AG08396 (cell line): ENCODE results near the gene PCDHGB5.
"Not testable (repeated sequence)": the region's sequence is repeated elsewhere in the genome, so short reads cannot be mapped to it uniquely, and the experiment has no call there.

Source experiments
- DNase-seq: peaks from one replicate; pipeline ENCODE4 v3.0.0; 2012; ENCODE audit warnings: low spot score, mixed read lengths

PCDHGB5 gene

GRCh38 chr5:141382469-141383294 is 15.1 kb upstream of the PCDHGB5 start, which contains the start of gene PCDHGA7:
PCDHGA7 (plus strand) TSS chr5:141382742; CDS start chr5:141382900, 158 bp downstream.
- peak; percentile 55 for DNase-seq

DNA sequence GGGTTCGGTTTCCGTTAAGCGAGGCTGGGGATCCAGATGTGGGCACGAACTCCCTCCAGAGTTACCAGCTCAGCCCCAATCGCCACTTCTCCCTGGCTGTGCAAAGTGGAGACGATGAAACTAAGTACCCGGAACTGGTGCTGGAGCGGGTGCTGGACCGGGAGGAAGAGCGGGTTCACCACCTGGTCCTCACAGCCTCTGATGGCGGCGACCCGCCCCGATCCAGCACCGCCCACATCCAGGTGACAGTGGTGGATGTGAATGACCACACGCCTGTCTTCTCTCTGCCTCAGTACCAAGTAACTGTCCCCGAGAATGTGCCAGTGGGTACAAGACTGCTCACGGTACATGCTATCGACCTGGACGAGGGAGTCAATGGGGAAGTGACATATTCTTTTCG is 14.4 kb upstream of the PCDHGB5 start:
- no peak for DNase-seq

DNA sequence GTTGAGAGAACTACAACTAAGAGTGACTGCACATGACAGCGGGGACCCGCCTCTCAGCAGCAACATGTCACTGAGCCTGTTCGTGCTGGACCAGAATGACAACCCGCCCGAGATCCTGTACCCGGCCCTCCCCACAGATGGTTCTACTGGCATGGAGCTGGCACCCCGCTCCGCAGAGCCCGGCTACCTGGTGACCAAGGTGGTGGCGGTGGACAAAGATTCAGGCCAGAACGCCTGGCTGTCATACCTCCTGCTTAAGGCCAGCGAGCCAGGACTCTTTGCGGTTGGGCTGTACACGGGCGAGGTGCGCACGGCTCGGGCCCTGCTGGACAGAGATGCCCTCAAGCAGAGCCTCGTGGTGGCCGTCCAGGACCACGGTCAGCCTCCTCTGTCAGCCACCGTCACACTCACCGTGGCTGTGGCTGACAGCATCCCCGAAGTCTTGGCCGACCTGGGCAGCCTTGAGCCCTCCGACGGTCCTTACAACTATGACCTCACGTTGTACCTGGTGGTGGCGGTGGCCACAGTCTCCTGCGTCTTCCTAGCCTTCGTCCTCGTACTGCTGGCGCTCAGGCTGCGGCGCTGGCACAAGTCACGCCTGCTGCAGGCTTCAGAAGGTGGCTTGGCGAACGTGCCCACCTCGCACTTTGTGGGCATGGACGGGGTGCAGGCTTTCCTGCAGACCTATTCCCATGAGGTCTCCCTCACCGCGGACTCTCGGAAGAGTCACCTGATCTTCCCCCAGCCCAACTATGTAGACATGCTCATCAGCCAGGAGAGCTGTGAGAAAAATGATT is 13.1 kb upstream of the PCDHGB5 start:
- DNase-seq: no peak

DNA sequence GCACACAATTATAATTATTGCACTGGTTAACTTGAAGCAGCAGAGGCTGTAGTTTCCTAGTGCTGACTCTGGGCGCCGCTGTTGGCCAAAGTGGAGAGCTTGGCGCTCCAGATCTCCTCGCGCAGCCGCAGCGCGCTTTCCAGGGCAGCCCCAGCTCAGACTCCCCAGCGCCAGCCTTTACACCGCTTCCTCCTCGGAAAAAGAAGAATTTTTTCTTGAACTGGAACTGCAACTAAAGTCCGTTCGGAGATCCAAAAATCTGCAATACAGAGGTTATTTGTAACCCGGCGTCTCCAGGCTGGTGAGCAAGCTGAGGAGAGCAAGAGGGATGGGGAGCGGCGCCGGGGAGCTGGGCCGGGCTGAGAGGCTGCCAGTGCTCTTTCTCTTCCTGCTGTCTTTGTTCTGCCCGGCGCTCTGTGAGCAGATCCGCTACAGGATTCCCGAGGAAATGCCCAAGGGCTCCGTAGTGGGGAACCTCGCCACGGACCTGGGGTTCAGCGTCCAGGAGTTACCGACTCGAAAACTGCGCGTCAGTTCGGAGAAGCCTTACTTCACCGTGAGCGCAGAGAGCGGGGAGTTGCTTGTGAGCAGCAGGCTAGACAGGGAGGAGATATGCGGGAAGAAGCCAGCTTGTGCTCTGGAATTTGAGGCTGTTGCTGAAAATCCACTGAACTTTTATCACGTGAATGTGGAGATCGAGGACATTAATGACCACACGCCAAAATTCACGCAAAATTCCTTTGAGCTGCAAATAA is 10.0 kb upstream of the PCDHGB5 start, which contains the start of gene PCDHGB4:
Gene PCDHGB4 (plus strand): TSS at position 142 of the 755 bp plus-strand sequence. CDS start 187 bp downstream, at position 329.
- peak; percentile 31 for DNase-seq

GRCh38 chr5:141388661-141389060 is 9.1 kb upstream of the PCDHGB5 start:
- no peak for DNase-seq

- no peak for DNase-seq
Measured at GRCh38 chr5:141389153-141390042, 8.3 kb upstream of the PCDHGB5 start.

DNA sequence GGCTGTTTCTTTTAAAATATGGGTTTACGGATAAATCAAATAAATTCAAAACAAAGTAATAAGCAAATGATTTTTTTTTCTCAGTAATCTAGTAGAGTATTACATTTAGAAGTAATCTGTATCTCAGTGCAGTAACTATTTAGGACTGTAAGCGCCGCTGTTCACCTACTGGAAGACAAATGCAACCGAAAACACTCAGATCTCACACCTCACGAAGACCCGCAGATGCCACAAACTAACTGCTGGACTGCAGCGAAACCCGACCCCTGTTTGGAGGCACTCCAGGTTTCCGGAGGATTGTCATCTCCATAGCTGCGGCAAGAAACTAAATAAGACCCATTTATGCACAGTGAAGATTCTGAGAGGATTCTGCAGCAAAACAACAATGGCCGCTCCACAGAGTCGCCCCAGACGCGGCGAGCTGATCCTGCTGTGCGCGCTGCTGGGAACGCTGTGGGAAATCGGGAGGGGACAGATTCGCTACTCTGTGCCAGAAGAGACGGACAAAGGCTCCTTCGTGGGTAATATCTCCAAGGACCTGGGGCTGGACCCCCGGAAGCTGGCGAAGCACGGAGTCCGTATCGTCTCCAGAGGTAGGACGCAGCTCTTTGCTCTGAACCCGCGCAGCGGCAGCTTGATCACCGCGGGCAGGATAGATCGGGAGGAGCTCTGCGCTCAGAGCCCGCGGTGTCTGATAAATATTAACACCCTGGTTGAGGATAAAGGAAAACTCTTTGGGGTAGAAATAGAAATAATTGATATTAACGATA is 5.1 kb upstream of the PCDHGB5 start, which contains the start of gene PCDHGA8:
Gene PCDHGA8 (plus strand): TSS at position 205 of the 770 bp plus-strand sequence. CDS start 181 bp downstream, at position 386.
- DNase-seq: no peak

DNA sequence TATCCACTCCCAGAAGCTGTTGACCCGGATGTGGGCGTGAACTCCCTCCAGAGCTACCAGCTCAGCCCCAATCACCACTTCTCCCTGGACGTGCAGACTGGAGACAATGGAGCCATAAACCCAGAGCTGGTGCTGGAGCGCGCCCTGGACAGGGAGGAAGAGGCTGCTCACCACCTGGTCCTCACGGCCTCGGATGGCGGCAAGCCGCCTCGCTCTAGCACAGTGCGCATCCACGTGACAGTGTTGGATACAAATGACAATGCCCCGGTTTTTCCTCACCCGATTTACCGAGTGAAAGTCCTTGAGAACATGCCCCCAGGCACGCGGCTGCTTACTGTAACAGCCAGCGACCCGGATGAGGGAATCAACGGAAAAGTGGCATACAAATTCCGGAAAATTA is 4.5 kb upstream of the PCDHGB5 start:
- no peak for DNase-seq

- not testable (repeated sequence) for DNase-seq
Measured at GRCh38 chr5:141394401-141395187, 3.2 kb upstream of the PCDHGB5 start.

DNA sequence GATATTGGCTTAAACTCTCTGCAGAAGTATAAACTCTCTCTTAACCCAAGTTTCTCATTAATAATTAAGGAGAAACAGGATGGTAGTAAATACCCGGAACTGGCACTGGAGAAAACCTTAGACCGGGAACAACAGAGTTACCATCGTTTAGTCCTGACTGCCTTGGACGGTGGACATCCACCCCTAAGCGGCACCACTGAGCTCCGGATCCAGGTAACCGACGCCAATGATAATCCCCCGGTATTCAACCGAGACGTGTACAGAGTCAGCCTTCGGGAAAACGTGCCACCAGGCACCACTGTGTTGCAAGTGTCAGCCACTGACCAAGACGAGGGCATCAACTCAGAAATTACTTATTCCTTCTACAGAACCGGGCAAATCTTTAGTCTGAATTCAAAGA is 861 bp downstream of the PCDHGB5 start:
- DNase-seq: no peak

DNA sequence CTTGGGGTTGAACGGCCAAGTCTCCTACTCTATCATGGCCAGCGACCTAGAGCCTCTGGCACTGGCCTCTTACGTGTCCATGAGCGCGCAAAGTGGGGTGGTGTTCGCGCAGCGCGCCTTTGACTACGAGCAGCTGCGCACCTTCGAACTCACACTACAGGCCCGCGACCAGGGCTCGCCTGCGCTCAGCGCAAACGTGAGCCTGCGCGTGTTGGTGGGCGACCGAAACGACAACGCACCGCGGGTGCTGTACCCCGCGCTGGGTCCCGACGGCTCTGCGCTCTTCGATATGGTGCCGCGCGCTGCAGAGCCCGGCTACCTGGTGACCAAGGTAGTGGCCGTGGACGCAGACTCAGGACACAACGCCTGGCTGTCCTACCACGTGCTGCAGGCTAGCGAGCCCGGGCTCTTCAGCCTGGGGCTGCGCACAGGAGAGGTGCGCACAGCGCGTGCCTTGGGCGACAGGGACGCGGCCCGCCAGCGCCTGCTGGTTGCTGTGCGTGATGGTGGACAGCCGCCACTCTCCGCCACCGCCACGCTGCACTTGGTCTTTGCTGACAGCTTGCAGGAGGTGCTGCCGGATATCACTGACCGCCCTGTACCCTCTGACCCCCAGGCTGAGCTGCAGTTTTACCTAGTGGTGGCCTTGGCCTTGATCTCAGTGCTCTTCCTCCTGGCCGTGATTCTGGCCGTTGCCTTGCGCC is 2.0 kb downstream of the PCDHGB5 start:
- DNase-seq: no peak

GRCh38 chr5:141402553-141403243 is 5.0 kb downstream of the PCDHGB5 start, which contains the start of gene PCDHGA9:
PCDHGA9 (plus strand) TSS chr5:141402778; CDS start chr5:141402953, 175 bp downstream.
- peak; percentile 70 for DNase-seq

- DNase-seq: no peak
Measured at GRCh38 chr5:141403387-141403786, 5.6 kb downstream of the PCDHGB5 start.

DNA sequence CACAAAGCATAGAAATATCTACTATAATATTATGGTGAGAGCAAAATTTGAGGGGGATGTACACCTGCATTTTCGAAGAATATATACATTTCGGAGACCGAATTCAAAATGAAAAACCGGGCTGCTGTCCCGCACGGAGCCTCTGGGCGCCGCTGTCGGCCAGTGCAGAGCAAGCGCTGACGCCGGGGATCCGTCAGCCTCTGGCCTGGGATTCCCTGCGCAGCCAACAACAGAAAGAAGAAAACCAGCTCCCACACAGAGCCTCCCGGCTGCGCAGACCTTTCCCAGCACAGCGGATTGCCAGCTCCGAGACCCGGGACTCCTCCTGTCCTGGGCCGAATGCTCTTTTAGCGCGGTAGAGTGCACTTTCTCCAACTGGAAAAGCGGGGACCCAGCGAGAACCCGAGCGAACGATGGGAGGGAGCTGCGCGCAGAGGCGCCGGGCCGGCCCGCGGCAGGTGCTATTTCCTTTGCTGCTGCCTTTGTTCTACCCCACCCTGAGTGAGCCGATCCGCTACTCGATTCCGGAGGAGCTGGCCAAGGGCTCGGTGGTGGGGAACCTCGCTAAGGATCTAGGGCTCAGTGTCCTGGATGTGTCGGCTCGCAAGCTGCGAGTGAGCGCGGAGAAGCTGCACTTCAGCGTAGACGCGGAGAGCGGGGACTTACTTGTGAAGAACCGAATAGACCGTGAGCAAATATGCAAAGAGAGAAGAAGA is 10.2 kb downstream of the PCDHGB5 start, which contains the start of gene PCDHGB6:
Gene PCDHGB6 (plus strand): TSS at position 232 of the 716 bp plus-strand sequence. CDS start 182 bp downstream, at position 414.
- DNase-seq: not testable (repeated sequence)

GRCh38 chr5:141409598-141410306 is 12.0 kb downstream of the PCDHGB5 start:
- DNase-seq: no peak

GRCh38 chr5:141411575-141411974 is 13.8 kb downstream of the PCDHGB5 start:
- no peak for DNase-seq
